ENCODE data around the gene ETS1.

DNA sequence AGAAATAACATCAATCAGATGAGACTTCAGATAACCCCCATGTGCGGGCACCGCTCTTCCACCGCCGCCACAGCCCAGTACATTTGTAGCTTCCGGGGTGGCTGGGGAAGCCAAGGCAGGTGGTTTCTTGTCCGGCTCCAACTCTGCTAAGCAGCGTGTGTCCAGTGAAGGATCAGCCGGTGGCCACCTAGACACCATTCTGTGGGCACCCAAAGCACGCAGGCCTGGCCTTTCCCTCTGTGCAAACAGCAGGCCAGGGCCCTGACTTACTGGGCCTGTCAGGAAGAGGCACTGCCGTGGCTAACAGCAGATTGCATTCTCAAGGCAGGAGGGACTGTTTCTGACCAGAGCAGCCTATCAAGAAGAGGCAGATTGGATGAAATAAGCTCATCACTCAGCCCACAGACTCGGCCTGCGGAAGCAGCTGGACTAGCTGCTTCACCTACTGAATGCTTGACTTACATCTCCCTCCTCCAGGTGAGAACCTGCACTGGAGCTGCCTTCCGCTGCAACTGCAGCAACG lies 74.8 kb downstream of the ETS1 start:
- TF ChIP-seq, protein P1, sequence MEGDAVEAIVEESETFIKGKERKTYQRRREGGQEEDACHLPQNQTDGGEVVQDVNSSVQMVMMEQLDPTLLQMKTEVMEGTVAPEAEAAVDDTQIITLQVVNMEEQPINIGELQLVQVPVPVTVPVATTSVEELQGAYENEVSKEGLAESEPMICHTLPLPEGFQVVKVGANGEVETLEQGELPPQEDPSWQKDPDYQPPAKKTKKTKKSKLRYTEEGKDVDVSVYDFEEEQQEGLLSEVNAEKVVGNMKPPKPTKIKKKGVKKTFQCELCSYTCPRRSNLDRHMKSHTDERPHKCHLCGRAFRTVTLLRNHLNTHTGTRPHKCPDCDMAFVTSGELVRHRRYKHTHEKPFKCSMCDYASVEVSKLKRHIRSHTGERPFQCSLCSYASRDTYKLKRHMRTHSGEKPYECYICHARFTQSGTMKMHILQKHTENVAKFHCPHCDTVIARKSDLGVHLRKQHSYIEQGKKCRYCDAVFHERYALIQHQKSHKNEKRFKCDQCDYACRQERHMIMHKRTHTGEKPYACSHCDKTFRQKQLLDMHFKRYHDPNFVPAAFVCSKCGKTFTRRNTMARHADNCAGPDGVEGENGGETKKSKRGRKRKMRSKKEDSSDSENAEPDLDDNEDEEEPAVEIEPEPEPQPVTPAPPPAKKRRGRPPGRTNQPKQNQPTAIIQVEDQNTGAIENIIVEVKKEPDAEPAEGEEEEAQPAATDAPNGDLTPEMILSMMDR (IDR thresholded peaks at IDR 0.05), result no peak
- no peak for TF ChIP-seq POLR2A (IDR thresholded peaks at IDR 0.05)
